HEK293 (cell line): Measurements from ENCODE around the gene ABCA7.

Source experiments
- CTCF ChIA-PET: fragments of 350-600 bp; formaldehyde crosslinking; extraction: SDS; loops from one replicate; lab custom pipeline; 2021; ENCODE audit warnings: antibody characterized with exemption; lab: Yijun Ruan, JAX
- POLR2A ChIA-PET: fragments of 300-600 bp; formaldehyde crosslinking; extraction: SDS; loops from one replicate; lab custom pipeline; 2020; ENCODE audit warnings: antibody characterized with exemption, inconsistent platforms; lab: Yijun Ruan, JAX
- H3K27ac ChIP-seq: fragments of 200-500 bp; sonication (Bioruptor generic); 2 replicates; pipeline ENCODE4 v1.5.1; 2014; ENCODE audit warnings: low read depth, low read length, control low read depth, inconsistent platforms; ENCODE audit errors: extremely low read depth
- H3K36me3 ChIP-seq, 2 experiments: fragments of 200-500 bp in 1 of 2; sonication (Bioruptor generic) in 1 of 2; 1 replicate in 1 of 2; 2 replicates in 1 of 2; pipeline ENCODE4 v1.5.1; 2014 to 2017; ENCODE audit warnings: inconsistent platforms in 2 of 2, low read length in 2 of 2; ENCODE audit not compliant: control insufficient read depth in 2 of 2, insufficient read depth in 1 of 2
- H3K4me1 ChIP-seq: fragments of 200-500 bp; sonication (Bioruptor generic); 2 replicates; pipeline ENCODE4 v1.5.1; 2014; ENCODE audit warnings: mild to moderate bottlenecking, low read length, inconsistent platforms; ENCODE audit not compliant: control insufficient read depth, insufficient read depth
- H3K4me3 ChIP-seq: 2 replicates; pipeline ENCODE4 v1.5.1; 2011; ENCODE audit warnings: low read depth, mild to moderate bottlenecking, control low read depth, low read length, moderate library complexity
- H3K9me3 ChIP-seq: fragments of 200-500 bp; sonication (Bioruptor generic); 2 replicates; pipeline ENCODE4 v1.5.1; 2014; ENCODE audit warnings: low read depth, low read length, inconsistent platforms; ENCODE audit not compliant: control insufficient read depth, insufficient read depth
- GLI2 ChIP-seq: fragments of 450-650 bp; formaldehyde crosslinking; IDR thresholded peaks from 2 replicates; pipeline ENCODE4; 2017; ENCODE audit warnings: missing biosample characterization, missing genetic modification characterization, low read depth, borderline replicate concordance
- KLF7 ChIP-seq: fragments of 450-650 bp; formaldehyde crosslinking; IDR thresholded peaks from 2 replicates; pipeline ENCODE4 v1.5.1; 2016; ENCODE audit warnings: missing biosample characterization, missing genetic modification characterization, borderline replicate concordance
- SETDB1 ChIP-seq: IDR thresholded peaks from one replicate; pipeline ENCODE4 v1.6.1; 2017; ENCODE audit warnings: mild to moderate bottlenecking, low read length, moderate library complexity, mixed read lengths; ENCODE audit not compliant: insufficient read length
- SP7 ChIP-seq: fragments of 450-650 bp; formaldehyde crosslinking; IDR thresholded peaks from 2 replicates; pipeline ENCODE4 v1.5.1; 2016; ENCODE audit warnings: missing biosample characterization, missing genetic modification characterization
- ZEB2 ChIP-seq: fragments of 450-650 bp; formaldehyde crosslinking; IDR thresholded peaks from 2 replicates; pipeline ENCODE4 v1.5.1; 2016; ENCODE audit warnings: missing biosample characterization, missing genetic modification characterization
- ZFP37 ChIP-seq: fragments of 450-650 bp; formaldehyde crosslinking; IDR thresholded peaks from 2 replicates; pipeline ENCODE4 v1.5.1; 2016; ENCODE audit warnings: missing biosample characterization, missing genetic modification characterization
- ZNF2 ChIP-seq: fragments of 450-650 bp; formaldehyde crosslinking; IDR thresholded peaks from 2 replicates; pipeline ENCODE4 v1.5.1; 2016; ENCODE audit warnings: missing biosample characterization, missing genetic modification characterization
- ZNF24 ChIP-seq: fragments of 450-650 bp; formaldehyde crosslinking; IDR thresholded peaks from 2 replicates; pipeline ENCODE4 v1.5.1; 2016; ENCODE audit warnings: missing biosample characterization, missing genetic modification characterization
- ZNF335 ChIP-seq: fragments of 450-650 bp; formaldehyde crosslinking; conservative IDR thresholded peaks from 2 replicates; pipeline ENCODE4 v1.5.1; 2016; ENCODE audit warnings: missing biosample characterization, missing genetic modification characterization
- ZNF341 ChIP-seq: fragments of 450-650 bp; formaldehyde crosslinking; IDR thresholded peaks from 2 replicates; pipeline ENCODE4; 2016; ENCODE audit warnings: low read depth, missing biosample characterization, missing genetic modification characterization
- ZNF521 ChIP-seq: fragments of 450-650 bp; formaldehyde crosslinking; IDR thresholded peaks from 2 replicates; pipeline ENCODE4 v1.5.1; 2017; ENCODE audit warnings: missing biosample characterization, mild to moderate bottlenecking, missing genetic modification characterization
- ZNF530 ChIP-seq: fragments of 450-650 bp; formaldehyde crosslinking; IDR thresholded peaks from 2 replicates; pipeline ENCODE4 v1.5.1; 2016; ENCODE audit warnings: low read depth, missing biosample characterization, missing genetic modification characterization
- ZNF561 ChIP-seq: fragments of 450-650 bp; IDR thresholded peaks from 2 replicates; pipeline ENCODE4 v1.5.1; 2018; ENCODE audit warnings: missing biosample characterization, missing genetic modification characterization, borderline replicate concordance
- ZNF596 ChIP-seq: fragments of 450-650 bp; IDR thresholded peaks from 2 replicates; pipeline ENCODE4 v1.5.0; 2018; ENCODE audit warnings: missing biosample characterization, mild to moderate bottlenecking, missing genetic modification characterization, moderate library complexity
- ZNF600 ChIP-seq: fragments of 450-650 bp; formaldehyde crosslinking; IDR thresholded peaks from 2 replicates; pipeline ENCODE4 v1.5.1; 2016; ENCODE audit warnings: missing biosample characterization, missing genetic modification characterization
- ZNF843 ChIP-seq: fragments of 450-650 bp; formaldehyde crosslinking; IDR thresholded peaks from 2 replicates; pipeline ENCODE4 v1.5.1; 2016; ENCODE audit warnings: missing biosample characterization, missing genetic modification characterization
- ZSCAN30 ChIP-seq: fragments of 450-650 bp; IDR thresholded peaks from 2 replicates; pipeline ENCODE4 v1.5.1; 2018; ENCODE audit warnings: missing biosample characterization, mild to moderate bottlenecking, missing genetic modification characterization, moderate library complexity
- TF ChIP-seq, protein P1 (sequence below): fragments of 450-650 bp; formaldehyde crosslinking; IDR thresholded peaks from 2 replicates; pipeline ENCODE4 v1.5.1; 2016; ENCODE audit warnings: missing biosample characterization, missing genetic modification characterization, low read depth
- TF ChIP-seq, protein P2 (sequence below): fragments of 450-650 bp; formaldehyde crosslinking; optimal IDR thresholded peaks from 2 replicates; pipeline ENCODE3; 2016; ENCODE audit warnings: missing biosample characterization, mild to moderate bottlenecking, missing genetic modification characterization
- TF ChIP-seq, protein P3 (sequence below): fragments of 450-650 bp; formaldehyde crosslinking; IDR thresholded peaks from 2 replicates; pipeline ENCODE4 v1.5.1; 2017; ENCODE audit warnings: missing biosample characterization, mild to moderate bottlenecking, missing genetic modification characterization, moderate library complexity
- TF ChIP-seq, protein P4 (sequence below): fragments of 450-650 bp; formaldehyde crosslinking; IDR thresholded peaks from 2 replicates; pipeline ENCODE4 v1.5.1; 2016; ENCODE audit warnings: missing biosample characterization, missing genetic modification characterization
- TF ChIP-seq, protein P5 (sequence below): fragments of 450-650 bp; formaldehyde crosslinking; IDR thresholded peaks from 2 replicates; pipeline ENCODE4 v1.5.1; 2016; ENCODE audit warnings: missing biosample characterization, missing genetic modification characterization
- TF ChIP-seq, protein P6 (sequence below): fragments of 450-650 bp; formaldehyde crosslinking; IDR thresholded peaks from 2 replicates; pipeline ENCODE4 v1.5.1; 2016; ENCODE audit warnings: missing biosample characterization, missing genetic modification characterization

The ABCA7 gene

DNA sequence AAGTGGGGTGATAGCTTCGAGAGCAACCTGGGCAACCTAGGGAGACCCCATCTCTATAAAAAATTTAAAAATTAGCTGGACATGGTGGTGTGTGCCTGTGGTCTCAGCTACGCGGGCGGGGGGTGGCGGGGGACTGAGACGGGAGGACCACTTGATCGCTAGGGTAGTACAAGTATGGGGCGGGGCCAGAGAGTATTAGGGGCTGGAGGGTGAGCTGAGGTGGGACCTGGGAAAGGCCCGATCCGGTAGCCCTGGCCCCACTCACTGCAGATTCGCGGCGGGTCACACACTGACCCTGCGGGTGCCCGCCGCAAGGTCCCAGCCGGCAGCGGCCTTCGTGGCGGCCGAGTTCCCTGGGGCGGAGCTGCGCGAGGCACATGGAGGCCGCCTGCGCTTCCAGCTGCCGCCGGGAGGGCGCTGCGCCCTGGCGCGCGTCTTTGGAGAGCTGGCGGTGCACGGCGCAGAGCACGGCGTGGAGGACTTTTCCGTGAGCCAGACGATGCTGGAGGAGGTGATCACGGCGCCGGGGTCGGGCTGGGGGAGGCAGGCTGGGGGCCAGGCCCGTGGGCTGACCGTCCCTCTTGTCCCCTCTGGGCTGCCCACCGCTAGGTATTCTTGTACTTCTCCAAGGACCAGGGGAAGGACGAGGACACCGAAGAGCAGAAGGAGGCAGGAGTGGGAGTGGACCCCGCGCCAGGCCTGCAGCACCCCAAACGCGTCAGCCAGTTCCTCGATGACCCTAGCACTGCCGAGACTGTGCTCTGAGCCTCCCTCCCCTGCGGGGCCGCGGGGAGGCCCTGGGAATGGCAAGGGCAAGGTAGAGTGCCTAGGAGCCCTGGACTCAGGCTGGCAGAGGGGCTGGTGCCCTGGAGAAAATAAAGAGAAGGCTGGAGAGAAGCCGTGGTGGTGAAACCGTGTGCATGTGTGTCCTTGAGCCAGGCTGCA, 25.0 kb downstream of the ABCA7 start:
- peaks cover 0 to 3% of the 10 kb centered on the region in 2 experiments; a peak in 2 of 3 replicates for H3K36me3 ChIP-seq
- ChIA-PET POLR2A (interaction anchor here (0.6 to 1.2 kb wide), 6 partner anchors 10 to 39 kb away, joined by 3 to 4 read pairs (median 3); partner anchors contain the start of genes ABCA7 and CNN2), CTCF (interaction anchor here (0.6 to 2.1 kb wide), 8 partner anchors 10 to 48 kb away, joined by 3 to 11 read pairs (median 4); partner anchors contain the start of genes CNN2 and RNU6-2)
- no peak overlapping the region for H3K27ac ChIP-seq
- H3K4me1 ChIP-seq: peaks cover 2% of the 10 kb centered on the region; the same call in 1 of the 2 replicates
- H3K9me3 ChIP-seq: no peaks in the 10 kb centered on the region
- no peak overlapping the region for H3K4me3 ChIP-seq
- TF ChIP-seq ZNF600 (tag by site-specific recombination) (peak; percentile 62), ZNF335 (peak; percentile 38; the same call in 1 of the 2 replicates), SP7 (tag by site-specific recombination) (0 out of 2 replicates have a peak, but pooled peaks have one; percentile 11), ZNF561 (tag by site-specific recombination) (peak; percentile 68; the same call in 1 of the 2 replicates), ZEB2 (tag by site-specific recombination) (0 out of 2 replicates have a peak, but pooled peaks have one; percentile 14), KLF7 (0 out of 2 replicates have a peak, but pooled peaks have one; percentile 29), ZNF596 (tag by site-specific recombination) (no peak), ZNF341 (no peak), ZNF2 (peak; percentile 57), ZNF530 (tag by site-specific recombination) (no peak), ZNF843 (tag by site-specific recombination) (0 out of 2 replicates have a peak, but pooled peaks have one; percentile 8), SETDB1 (no peak), ZNF521 (no peak), ZSCAN30 (tag by site-specific recombination) (peak; percentile 57; the same call in 1 of the 2 replicates), ZNF24 (tag by site-specific recombination) (no peak), GLI2 (no peak), ZFP37 (tag by site-specific recombination) (no peak)
- TF ChIP-seq, protein P1, sequence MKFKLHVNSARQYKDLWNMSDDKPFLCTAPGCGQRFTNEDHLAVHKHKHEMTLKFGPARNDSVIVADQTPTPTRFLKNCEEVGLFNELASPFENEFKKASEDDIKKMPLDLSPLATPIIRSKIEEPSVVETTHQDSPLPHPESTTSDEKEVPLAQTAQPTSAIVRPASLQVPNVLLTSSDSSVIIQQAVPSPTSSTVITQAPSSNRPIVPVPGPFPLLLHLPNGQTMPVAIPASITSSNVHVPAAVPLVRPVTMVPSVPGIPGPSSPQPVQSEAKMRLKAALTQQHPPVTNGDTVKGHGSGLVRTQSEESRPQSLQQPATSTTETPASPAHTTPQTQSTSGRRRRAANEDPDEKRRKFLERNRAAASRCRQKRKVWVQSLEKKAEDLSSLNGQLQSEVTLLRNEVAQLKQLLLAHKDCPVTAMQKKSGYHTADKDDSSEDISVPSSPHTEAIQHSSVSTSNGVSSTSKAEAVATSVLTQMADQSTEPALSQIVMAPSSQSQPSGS: no peak
- TF ChIP-seq, protein P2, sequence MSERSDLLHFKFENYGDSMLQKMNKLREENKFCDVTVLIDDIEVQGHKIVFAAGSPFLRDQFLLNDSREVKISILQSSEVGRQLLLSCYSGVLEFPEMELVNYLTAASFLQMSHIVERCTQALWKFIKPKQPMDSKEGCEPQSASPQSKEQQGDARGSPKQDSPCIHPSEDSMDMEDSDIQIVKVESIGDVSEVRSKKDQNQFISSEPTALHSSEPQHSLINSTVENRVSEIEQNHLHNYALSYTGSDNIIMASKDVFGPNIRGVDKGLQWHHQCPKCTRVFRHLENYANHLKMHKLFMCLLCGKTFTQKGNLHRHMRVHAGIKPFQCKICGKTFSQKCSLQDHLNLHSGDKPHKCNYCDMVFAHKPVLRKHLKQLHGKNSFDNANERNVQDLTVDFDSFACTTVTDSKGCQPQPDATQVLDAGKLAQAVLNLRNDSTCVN (tag by site-specific recombination): peak; percentile 89
- TF ChIP-seq, protein P3, sequence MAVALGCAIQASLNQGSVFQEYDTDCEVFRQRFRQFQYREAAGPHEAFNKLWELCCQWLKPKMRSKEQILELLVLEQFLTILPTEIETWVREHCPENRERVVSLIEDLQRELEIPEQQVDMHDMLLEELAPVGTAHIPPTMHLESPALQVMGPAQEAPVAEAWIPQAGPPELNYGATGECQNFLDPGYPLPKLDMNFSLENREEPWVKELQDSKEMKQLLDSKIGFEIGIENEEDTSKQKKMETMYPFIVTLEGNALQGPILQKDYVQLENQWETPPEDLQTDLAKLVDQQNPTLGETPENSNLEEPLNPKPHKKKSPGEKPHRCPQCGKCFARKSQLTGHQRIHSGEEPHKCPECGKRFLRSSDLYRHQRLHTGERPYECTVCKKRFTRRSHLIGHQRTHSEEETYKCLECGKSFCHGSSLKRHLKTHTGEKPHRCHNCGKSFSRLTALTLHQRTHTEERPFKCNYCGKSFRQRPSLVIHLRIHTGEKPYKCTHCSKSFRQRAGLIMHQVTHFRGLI (tag by site-specific recombination): 0 out of 2 replicates have a peak, but pooled peaks have one; percentile 15
- TF ChIP-seq, protein P4, sequence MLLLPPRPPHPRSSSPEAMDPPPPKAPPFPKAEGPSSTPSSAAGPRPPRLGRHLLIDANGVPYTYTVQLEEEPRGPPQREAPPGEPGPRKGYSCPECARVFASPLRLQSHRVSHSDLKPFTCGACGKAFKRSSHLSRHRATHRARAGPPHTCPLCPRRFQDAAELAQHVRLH: no peak
- TF ChIP-seq, protein P5, sequence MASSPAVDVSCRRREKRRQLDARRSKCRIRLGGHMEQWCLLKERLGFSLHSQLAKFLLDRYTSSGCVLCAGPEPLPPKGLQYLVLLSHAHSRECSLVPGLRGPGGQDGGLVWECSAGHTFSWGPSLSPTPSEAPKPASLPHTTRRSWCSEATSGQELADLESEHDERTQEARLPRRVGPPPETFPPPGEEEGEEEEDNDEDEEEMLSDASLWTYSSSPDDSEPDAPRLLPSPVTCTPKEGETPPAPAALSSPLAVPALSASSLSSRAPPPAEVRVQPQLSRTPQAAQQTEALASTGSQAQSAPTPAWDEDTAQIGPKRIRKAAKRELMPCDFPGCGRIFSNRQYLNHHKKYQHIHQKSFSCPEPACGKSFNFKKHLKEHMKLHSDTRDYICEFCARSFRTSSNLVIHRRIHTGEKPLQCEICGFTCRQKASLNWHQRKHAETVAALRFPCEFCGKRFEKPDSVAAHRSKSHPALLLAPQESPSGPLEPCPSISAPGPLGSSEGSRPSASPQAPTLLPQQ (tag by site-specific recombination): peak; percentile 79
- TF ChIP-seq, protein P6, sequence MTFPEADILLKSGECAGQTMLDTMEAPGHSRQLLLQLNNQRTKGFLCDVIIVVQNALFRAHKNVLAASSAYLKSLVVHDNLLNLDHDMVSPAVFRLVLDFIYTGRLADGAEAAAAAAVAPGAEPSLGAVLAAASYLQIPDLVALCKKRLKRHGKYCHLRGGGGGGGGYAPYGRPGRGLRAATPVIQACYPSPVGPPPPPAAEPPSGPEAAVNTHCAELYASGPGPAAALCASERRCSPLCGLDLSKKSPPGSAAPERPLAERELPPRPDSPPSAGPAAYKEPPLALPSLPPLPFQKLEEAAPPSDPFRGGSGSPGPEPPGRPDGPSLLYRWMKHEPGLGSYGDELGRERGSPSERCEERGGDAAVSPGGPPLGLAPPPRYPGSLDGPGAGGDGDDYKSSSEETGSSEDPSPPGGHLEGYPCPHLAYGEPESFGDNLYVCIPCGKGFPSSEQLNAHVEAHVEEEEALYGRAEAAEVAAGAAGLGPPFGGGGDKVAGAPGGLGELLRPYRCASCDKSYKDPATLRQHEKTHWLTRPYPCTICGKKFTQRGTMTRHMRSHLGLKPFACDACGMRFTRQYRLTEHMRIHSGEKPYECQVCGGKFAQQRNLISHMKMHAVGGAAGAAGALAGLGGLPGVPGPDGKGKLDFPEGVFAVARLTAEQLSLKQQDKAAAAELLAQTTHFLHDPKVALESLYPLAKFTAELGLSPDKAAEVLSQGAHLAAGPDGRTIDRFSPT: no peak; the same call in 1 of the 2 replicates
